Epithelial cell of esophagus (primary cell): ENCODE data around the gene PSD4.
A peak's percentile ranks its signal among the peaks of the same experiment; 100 is the strongest.

Experiments
- DNase-seq: peaks from one replicate; pipeline ENCODE4 v3.0.0; 2010; ENCODE audit warnings: low read depth
- H3K4me3 ChIP-seq: 2 replicates; pipeline ENCODE4 v1.5.1; 2011; ENCODE audit warnings: mild to moderate bottlenecking, low read length, control low read depth
- TF ChIP-seq, protein P1 (sequence below): IDR thresholded peaks from 2 replicates; pipeline ENCODE4 v1.5.1; 2011; ENCODE audit warnings: low read depth, mild to moderate bottlenecking, low read length, control low read depth, inconsistent platforms; ENCODE audit not compliant: insufficient read depth; ENCODE audit errors: missing control alignments

The PSD4 gene

GRCh38 chr2:113164215-113164929 lies 9.4 kb upstream of the PSD4 start:
- TF ChIP-seq, protein P1, sequence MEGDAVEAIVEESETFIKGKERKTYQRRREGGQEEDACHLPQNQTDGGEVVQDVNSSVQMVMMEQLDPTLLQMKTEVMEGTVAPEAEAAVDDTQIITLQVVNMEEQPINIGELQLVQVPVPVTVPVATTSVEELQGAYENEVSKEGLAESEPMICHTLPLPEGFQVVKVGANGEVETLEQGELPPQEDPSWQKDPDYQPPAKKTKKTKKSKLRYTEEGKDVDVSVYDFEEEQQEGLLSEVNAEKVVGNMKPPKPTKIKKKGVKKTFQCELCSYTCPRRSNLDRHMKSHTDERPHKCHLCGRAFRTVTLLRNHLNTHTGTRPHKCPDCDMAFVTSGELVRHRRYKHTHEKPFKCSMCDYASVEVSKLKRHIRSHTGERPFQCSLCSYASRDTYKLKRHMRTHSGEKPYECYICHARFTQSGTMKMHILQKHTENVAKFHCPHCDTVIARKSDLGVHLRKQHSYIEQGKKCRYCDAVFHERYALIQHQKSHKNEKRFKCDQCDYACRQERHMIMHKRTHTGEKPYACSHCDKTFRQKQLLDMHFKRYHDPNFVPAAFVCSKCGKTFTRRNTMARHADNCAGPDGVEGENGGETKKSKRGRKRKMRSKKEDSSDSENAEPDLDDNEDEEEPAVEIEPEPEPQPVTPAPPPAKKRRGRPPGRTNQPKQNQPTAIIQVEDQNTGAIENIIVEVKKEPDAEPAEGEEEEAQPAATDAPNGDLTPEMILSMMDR: no peak
- DNase-seq: peak; percentile 89
- no peak overlapping the region for H3K4me3 ChIP-seq

GRCh38 chr2:113164930-113165585 lies 8.7 kb upstream of the PSD4 start:
- TF ChIP-seq, protein P1: no peak
- H3K4me3 ChIP-seq: no peak overlapping the region
- DNase-seq: no peak

DNA sequence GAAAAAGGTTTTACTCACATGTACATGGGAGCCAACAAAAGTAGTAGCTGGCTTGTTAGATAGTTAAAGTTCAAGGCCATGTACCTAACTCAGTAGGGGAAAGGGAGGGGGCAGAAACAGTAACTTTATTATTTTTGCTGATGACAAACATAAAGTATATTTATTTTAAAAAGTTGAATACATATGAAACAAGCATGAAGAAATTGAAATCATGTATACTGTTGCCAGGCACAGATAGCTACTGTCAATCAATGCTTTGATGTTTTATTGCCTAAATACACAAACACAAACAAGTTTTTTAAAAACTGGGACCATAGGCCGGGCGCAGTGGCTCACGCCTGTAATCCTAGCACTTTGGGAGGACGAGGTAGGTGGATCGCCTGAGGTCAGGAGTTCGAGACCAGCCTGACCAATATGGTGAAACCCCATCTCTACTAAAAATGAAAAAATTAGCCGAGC lies 7.6 kb upstream of the PSD4 start:
- no peak for DNase-seq
- TF ChIP-seq, protein P1: no peak
- H3K4me3 ChIP-seq: no peak overlapping the region

DNA sequence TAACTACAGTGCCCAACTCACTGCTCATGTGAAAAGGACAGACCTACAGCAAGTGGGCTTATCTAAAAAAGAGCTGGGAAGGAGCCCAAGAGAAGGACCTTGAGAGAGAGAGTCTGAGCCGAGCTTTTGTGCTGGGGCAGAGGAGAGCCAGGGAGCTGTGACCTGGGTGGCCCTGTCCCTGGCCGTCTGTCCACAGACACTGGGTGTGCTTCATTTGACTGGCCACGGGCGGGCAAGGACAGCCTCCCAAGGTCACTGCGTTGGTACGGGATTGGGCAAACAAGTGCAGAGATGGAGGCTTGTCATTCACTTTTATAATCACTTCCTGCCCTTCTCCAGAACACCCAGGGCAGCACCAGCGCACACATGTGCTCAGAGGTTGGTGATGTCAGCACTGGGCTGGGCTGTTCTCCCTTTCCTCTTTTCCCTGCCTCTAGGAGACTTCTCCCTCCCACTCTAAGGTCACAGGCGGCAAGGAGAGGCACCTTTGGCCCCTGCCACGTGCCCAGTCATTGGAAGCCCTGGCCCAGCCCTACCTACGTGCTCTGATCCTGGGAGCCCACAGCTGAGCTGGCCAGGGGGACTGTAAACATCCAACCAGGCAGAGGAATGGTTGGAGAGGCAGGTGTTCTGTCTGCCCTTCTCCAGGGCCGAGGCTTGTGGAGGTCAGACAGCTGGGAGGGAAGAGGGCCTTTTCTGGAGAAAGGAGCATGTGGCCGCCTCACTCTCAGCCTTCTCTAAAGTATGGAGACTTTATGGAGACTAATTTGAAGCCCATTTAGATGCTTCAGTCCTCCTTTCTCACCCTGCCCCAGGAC lies 6.4 kb upstream of the PSD4 start:
- TF ChIP-seq, protein P1: no peak
- H3K4me3 ChIP-seq: no peak overlapping the region
- DNase-seq: peak; percentile 9

DNA sequence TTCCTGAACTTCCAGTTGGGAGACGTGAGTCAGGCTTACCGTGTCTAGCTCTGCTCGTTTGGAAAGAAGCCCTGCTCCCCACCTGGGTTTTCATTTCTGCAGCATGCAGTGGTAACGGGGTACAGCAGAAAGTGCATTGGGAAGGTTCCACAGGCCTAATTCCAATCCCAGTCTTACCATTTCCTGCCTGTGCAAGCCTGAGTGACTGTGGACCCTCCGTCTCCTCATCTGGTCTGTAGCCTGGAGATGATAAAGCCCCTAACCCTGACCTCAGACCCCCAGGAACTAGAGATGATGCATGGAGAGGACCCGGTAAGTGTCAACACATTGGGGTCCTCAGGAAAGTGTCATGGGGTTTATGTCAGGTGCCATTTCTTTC lies 5.8 kb upstream of the PSD4 start:
- DNase-seq: no peak
- no peak overlapping the region for H3K4me3 ChIP-seq
- TF ChIP-seq, protein P1: no peak

DNA sequence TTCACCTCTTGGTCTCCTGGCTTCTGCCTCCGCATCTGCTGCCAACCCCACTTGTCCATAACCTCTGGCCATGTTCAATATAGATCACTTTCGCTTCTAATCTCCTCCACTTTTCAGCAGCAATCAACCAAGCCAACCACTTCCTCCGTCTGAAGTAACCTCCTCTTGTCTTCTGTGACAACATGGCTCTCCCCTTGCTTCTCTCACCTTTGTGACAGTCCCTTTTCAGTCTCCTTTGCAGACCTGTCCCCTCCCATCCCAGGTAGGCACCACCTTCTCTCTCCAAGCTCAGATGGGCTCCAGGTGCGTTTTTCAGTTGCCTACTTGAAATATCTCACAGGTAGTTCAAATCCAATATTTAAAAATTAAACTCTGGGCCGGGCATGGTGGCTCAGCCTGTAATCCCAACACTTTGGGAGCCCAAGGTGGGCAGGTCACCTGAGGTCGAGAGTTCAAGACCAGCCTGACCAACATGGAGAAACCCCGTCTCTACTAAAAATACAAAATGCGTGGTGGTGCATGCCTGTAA lies 4.7 kb upstream of the PSD4 start:
- DNase-seq: no peak
- TF ChIP-seq, protein P1: no peak

More for the DNA sequence above, 4.7 kb upstream of the PSD4 start:
- H3K4me3 ChIP-seq: no peak overlapping the region
